H1 (cell line): ENCODE data around the gene CPLX1. TPM values are rescaled to one million over a fixed set of nuclear protein-coding genes. Genes with fewer than 3 reads are reported as not detected.

Experiments
- CTCF ChIA-PET: fragments of 300-600 bp; sonication (Branson Sonifier 250); formaldehyde crosslinking; loops from one replicate; lab custom pipeline; 2021; ENCODE audit not compliant: partially characterized antibody; lab: Charles Lee
- POLR2A ChIA-PET: fragments of 300-600 bp; sonication (Branson Sonifier 250); formaldehyde crosslinking; loops from one replicate; lab custom pipeline; 2021; ENCODE audit warnings: inconsistent platforms; ENCODE audit not compliant: partially characterized antibody; lab: Charles Lee
- DNase-seq, 2 experiments: peaks; one replicate each; pipeline versions ENCODE4 v3.0.0 to v3.0.0-alpha.2; 2010 to 2022; ENCODE audit warnings: low spot score in 2 of 2, low read depth in 1 of 2, mixed read lengths in 1 of 2
- FAIRE-seq: peaks from 2 replicates; lab custom pipeline; 2011; peaks lifted over from hg19 to GRCh38; lab: Jason Lieb, UNC
- H2AFZ ChIP-seq: 2 replicates; pipeline ENCODE4 v1.8.1; 2012; ENCODE audit warnings: low read length, inconsistent platforms
- H2AK5ac ChIP-seq: 2 replicates; pipeline ENCODE4 v1.6.1; 2013; ENCODE audit warnings: low read depth, low read length
- H2BK120ac ChIP-seq: replicated peaks from 2 replicates; pipeline ENCODE3; 2013; ENCODE audit warnings: low read depth, low read length, inconsistent platforms
- H2BK12ac ChIP-seq: 2 replicates; pipeline ENCODE4 v1.6.1; 2013; ENCODE audit warnings: low read depth, low read length
- H2BK15ac ChIP-seq: 2 replicates; pipeline ENCODE4 v1.6.1; 2013; ENCODE audit warnings: low read length
- H2BK20ac ChIP-seq: 2 replicates; pipeline ENCODE4 v1.6.1; 2013; ENCODE audit warnings: low read length
- H2BK5ac ChIP-seq: 2 replicates; pipeline ENCODE4 v1.6.1; 2013; ENCODE audit warnings: low read depth, low read length
- H3K14ac ChIP-seq: 2 replicates; pipeline ENCODE4 v1.6.1; 2013; ENCODE audit warnings: inconsistent platforms; ENCODE audit not compliant: insufficient read length
- H3K18ac ChIP-seq: 2 replicates; pipeline ENCODE4 v1.6.1; 2013; ENCODE audit warnings: low read length; ENCODE audit errors: extremely low read depth
- H3K23ac ChIP-seq: 2 replicates; pipeline ENCODE4 v1.6.1; 2013; ENCODE audit warnings: inconsistent platforms; ENCODE audit not compliant: insufficient read length
- H3K23me2 ChIP-seq: 2 replicates; pipeline ENCODE4 v1.6.1; 2013; ENCODE audit warnings: low read depth, low read length
- H3K27ac ChIP-seq: 2 replicates; pipeline ENCODE4 v1.6.1; 2011; ENCODE audit warnings: low read depth, low read length, inconsistent platforms
- H3K27me3 ChIP-seq, 4 experiments: replicated peaks in 1 of 4; 1 replicate in 1 of 4; 2 replicates in 3 of 4; pipeline versions ENCODE4 v1.6.1 to v1.8.1; 2011 to 2013; ENCODE audit warnings: low read length in 3 of 4, mild to moderate bottlenecking in 3 of 4, inconsistent platforms in 2 of 4, mixed read lengths in 2 of 4, moderate library complexity in 1 of 4; ENCODE audit not compliant: control insufficient read depth in 3 of 4, insufficient read depth in 3 of 4; ENCODE audit errors: extremely low read depth in 1 of 4
- H3K36me3 ChIP-seq, 4 experiments: 2 replicates each; pipeline versions ENCODE4 v1.6.1 to v1.8.1; 2011 to 2013; ENCODE audit warnings: mild to moderate bottlenecking in 4 of 4, low read length in 3 of 4, moderate library complexity in 2 of 4, control low read depth in 1 of 4, inconsistent platforms in 1 of 4; ENCODE audit not compliant: insufficient read depth in 4 of 4, control insufficient read depth in 2 of 4
- H3K4ac ChIP-seq: replicated peaks from 2 replicates; pipeline ENCODE3; 2013; ENCODE audit warnings: low read length, low read depth, mixed read lengths, inconsistent platforms; ENCODE audit not compliant: insufficient read length
- H3K4me1 ChIP-seq, 4 experiments: replicated peaks in 1 of 4; 1 replicate in 1 of 4; 2 replicates in 3 of 4; pipeline versions ENCODE4 v1.6.1 to v1.8.1; 2011 to 2013; ENCODE audit warnings: low read length in 3 of 4, inconsistent platforms in 2 of 4, mixed read lengths in 1 of 4; ENCODE audit not compliant: insufficient read depth in 4 of 4, control insufficient read depth in 3 of 4
- H3K4me2 ChIP-seq, 2 experiments: 2 replicates each; pipeline versions ENCODE4 v1.6.1 to v1.8.1; 2011 to 2013; ENCODE audit warnings: low read depth in 2 of 2, low read length in 2 of 2, control low read depth in 1 of 2, inconsistent platforms in 1 of 2, mild to moderate bottlenecking in 1 of 2; ENCODE audit not compliant: insufficient read depth in 1 of 2
- H3K4me3 ChIP-seq, 4 experiments: fragments of 200-600, 300-600 bp in 1 of 4; sonication (generic), shearing (Covaris generic), sonication (Bioruptor Twin) in 1 of 4; 2 replicates each; pipeline versions ENCODE4 v1.5.1 to v1.8.1; 2011 to 2016; ENCODE audit warnings: low read length in 4 of 4, low read depth in 3 of 4, control low read depth in 2 of 4, inconsistent platforms in 2 of 4, mild to moderate bottlenecking in 2 of 4, mixed read lengths in 1 of 4, moderate library complexity in 1 of 4; ENCODE audit not compliant: insufficient read depth in 2 of 4; ENCODE audit errors: extremely low read depth in 1 of 4
- H3K56ac ChIP-seq: replicated peaks from 2 replicates; pipeline ENCODE3; 2013; ENCODE audit warnings: low read depth, mild to moderate bottlenecking, mixed read lengths, low read length, inconsistent platforms; ENCODE audit not compliant: insufficient read length
- H3K79me1 ChIP-seq: 2 replicates; pipeline ENCODE4 v1.6.1; 2013; ENCODE audit warnings: low read depth, low read length, control low read depth
- H3K79me2 ChIP-seq, 2 experiments: 2 replicates each; pipeline versions ENCODE4 v1.6.1 to v1.8.1; 2012 to 2013; ENCODE audit warnings: low read length in 2 of 2, mild to moderate bottlenecking in 2 of 2, inconsistent platforms in 1 of 2; ENCODE audit not compliant: insufficient read depth in 2 of 2, control insufficient read depth in 1 of 2
- H3K9ac ChIP-seq, 4 experiments: replicated peaks in 1 of 4; 1 replicate in 1 of 4; 2 replicates in 3 of 4; pipeline versions ENCODE4 v1.6.1 to v1.8.1; 2011 to 2013; ENCODE audit warnings: low read depth in 3 of 4, low read length in 3 of 4, control low read depth in 2 of 4, mild to moderate bottlenecking in 2 of 4, moderate library complexity in 2 of 4, inconsistent platforms in 1 of 4; ENCODE audit errors: extremely low read depth in 1 of 4
- H3K9me3 ChIP-seq, 2 experiments: 2 replicates each; pipeline versions ENCODE4 v1.6.1 to v1.8.1; 2012 to 2013; ENCODE audit warnings: mild to moderate bottlenecking in 2 of 2, moderate library complexity in 2 of 2, control low read depth in 1 of 2, inconsistent platforms in 1 of 2, low read depth in 1 of 2, low read length in 1 of 2, mixed read lengths in 1 of 2; ENCODE audit not compliant: insufficient read depth in 2 of 2
- H4K20me1 ChIP-seq, 2 experiments: replicated peaks in 1 of 2; 2 replicates each; pipeline versions ENCODE3 to v1.8.1; 2011 to 2013; ENCODE audit warnings: inconsistent platforms in 2 of 2, low read length in 2 of 2, mild to moderate bottlenecking in 1 of 2; ENCODE audit not compliant: insufficient read depth in 2 of 2, control insufficient read depth in 1 of 2
- H4K5ac ChIP-seq: 2 replicates; pipeline ENCODE4 v1.6.1; 2013; ENCODE audit warnings: low read length, low read depth, mixed read lengths, inconsistent platforms; ENCODE audit not compliant: insufficient read length
- H4K8ac ChIP-seq: 2 replicates; pipeline ENCODE4 v1.8.0; 2013; ENCODE audit warnings: mild to moderate bottlenecking, moderate library complexity, low read length, inconsistent platforms; ENCODE audit not compliant: insufficient read depth; ENCODE audit errors: extremely low read depth
- H4K91ac ChIP-seq: replicated peaks from 2 replicates; pipeline ENCODE3; 2013; ENCODE audit warnings: low read length, mixed read lengths, inconsistent platforms; ENCODE audit not compliant: insufficient read length
- BCL11A ChIP-seq, 2 experiments: IDR thresholded peaks; one replicate each; pipeline ENCODE4 v1.6.1; 2011; ENCODE audit warnings: low read depth in 2 of 2, low read length in 2 of 2, mild to moderate bottlenecking in 2 of 2
- EP300 ChIP-seq, 2 experiments: IDR thresholded peaks; 1 replicate in 1 of 2; 2 replicates in 1 of 2; pipeline ENCODE4 v1.6.1; 2011 to 2012; ENCODE audit warnings: low read depth in 2 of 2, low read length in 2 of 2, mild to moderate bottlenecking in 2 of 2, borderline replicate concordance in 1 of 2, inconsistent platforms in 1 of 2, moderate library complexity in 1 of 2
- EZH2 ChIP-seq: fragments of 200-600 bp; sonication (generic); IDR thresholded peaks from 2 replicates; pipeline ENCODE4 v1.7.1; 2012; ENCODE audit warnings: low read depth, mild to moderate bottlenecking, moderate library complexity, low read length, inconsistent platforms; ENCODE audit not compliant: severe bottlenecking
- HDAC2 ChIP-seq, 2 experiments: fragments of 300-600 bp in 1 of 2; sonication (generic) in 1 of 2; IDR thresholded peaks; 2 replicates each; pipeline ENCODE4 v1.6.1; 2011 to 2012; ENCODE audit warnings: low read depth in 2 of 2, low read length in 2 of 2, mild to moderate bottlenecking in 2 of 2, moderate library complexity in 2 of 2, borderline replicate concordance in 1 of 2, inconsistent platforms in 1 of 2
- SP4 ChIP-seq: IDR thresholded peaks from 2 replicates; pipeline ENCODE4 v1.6.1; 2012; ENCODE audit warnings: low read length, inconsistent platforms
- TBP ChIP-seq: IDR thresholded peaks from 2 replicates; pipeline ENCODE4 v1.6.1; 2011; ENCODE audit warnings: low read depth, low read length, improper control_type of control experiment
- USF2 ChIP-seq: IDR thresholded peaks from 2 replicates; pipeline ENCODE4 v1.6.1; 2011; ENCODE audit warnings: low read length, improper control_type of control experiment
- WGBS, 2 experiments: shearing (Covaris generic) in 1 of 2; methylation state at CpG; one replicate each; pipeline versions ENCODE4 v1.1.6 to v1.1.7; 2013 to 2015; ENCODE audit warnings: low lambda C conversion rate in 2 of 2, mixed read lengths in 2 of 2, inconsistent platforms in 1 of 2, low coverage in 1 of 2, missing lambda C conversion rate in 1 of 2; ENCODE audit not compliant: insufficient replicate concordance in 2 of 2, insufficient coverage in 1 of 2, insufficient read length in 1 of 2; ENCODE audit errors: extremely low coverage in 1 of 2, missing lambda C conversion rate in 1 of 2; 5-methylcytosine and 5-hydroxymethylcytosine counted together
- polyA plus RNA-seq, 7 experiments: library from polyadenylated mRNA; depleted of rRNA in 3 of 7; stranded (reverse) in 5 of 7; unstranded in 2 of 7; fragments of >200 nt in 5 of 7; fragments of 200-250 nt in 2 of 7; gene quantifications; 1 replicate in 5 of 7; 2 replicates in 1 of 7; 4 replicates in 1 of 7; pipeline versions ENCODE4 v1.2.1 to v1.2.3, GENCODE V29; 2011 to 2013; ENCODE audit warnings: missing spikeins in 2 of 7, mixed read lengths in 2 of 7
- total RNA-seq: library from RNA; stranded (reverse); fragmentation: NEBNext Ultra II Directional; extraction: Animal tissue kit (Norgen Biotek cat#: 25700); gene quantifications from 2 replicates; pipeline ENCODE4 v1.2.1, GENCODE V29; 2021
- TF ChIP-seq, protein P1 (sequence below): IDR thresholded peaks from 2 replicates; pipeline ENCODE4 v1.6.1; 2012; ENCODE audit warnings: inconsistent platforms

The CPLX1 gene
- total and polyA plus RNA-seq, 2 of the 8 experiments (the other 6 are each of a cell fraction or from before 2014, with no cell fraction given): 0.32 to 0.56 TPM

DNA sequence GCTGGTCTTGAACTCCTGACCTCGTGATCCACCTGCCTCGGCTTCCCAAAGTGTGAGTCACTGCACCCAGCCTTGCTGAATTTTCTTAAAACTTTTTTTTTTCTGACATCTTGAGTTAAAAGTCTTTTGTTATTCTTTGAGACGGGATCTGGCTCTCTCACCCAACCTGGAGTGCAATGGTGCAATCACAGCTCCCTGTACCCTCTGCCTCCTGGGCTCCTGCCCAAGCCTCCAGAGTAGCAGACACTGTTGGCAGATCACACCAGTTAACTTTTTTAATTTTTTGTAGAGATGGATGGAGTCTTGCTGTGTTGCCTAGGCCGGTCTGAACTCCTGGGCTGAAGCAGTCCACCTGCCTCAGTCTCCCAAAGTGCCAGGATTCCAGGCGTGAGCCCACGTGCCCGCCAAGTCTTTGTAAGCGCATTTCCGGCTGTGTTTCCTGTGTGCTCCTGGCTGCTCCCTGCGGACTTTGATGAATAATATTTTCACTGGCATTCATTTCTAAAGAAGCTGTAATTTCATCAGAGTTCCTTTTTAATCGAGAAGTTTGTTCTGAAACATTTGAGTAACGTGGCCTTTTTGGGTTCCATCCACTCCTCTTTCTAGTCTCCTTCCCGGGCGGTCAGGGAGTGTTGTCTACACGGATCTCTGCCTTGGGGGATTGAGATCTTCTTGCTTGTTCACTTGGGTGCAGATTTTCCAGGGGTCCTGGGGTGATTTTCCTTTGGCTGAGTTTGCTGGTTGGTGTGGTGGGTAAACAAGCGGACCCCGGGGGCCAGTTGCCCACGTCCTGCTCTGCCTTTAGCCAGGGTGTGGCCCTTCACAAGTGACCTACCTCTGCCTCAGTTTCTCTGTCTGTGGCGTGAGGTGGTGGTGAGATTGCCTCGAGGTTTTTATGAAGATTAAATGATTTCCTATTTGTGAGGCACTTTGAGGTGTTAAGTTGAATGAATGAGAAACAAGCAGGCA lies 75.9 kb downstream of the CPLX1 start:
- ChIA-PET CTCF (no interaction called here), POLR2A (interaction anchor here (1.4 kb wide), 1 partner anchor 17 kb away, joined by 3 read pairs; no protein-coding TSS in a partner anchor)
- Histone ChIP-seq H3K23me2 (no peaks in the 10 kb centered on the region), H2AFZ (no peak overlapping the region), H3K4ac (no peak overlapping the region), H3K36me3 (peaks cover 0 to 11% (median 4%) of the 10 kb centered on the region in 4 experiments; a peak in 5 of 8 replicates), H3K4me2 (no peak overlapping the region), H4K8ac (no peak overlapping the region), H4K20me1 (peaks cover 9 to 14% of the 10 kb centered on the region in 2 experiments), H3K4me3 (no peak overlapping the region), H4K5ac (no peak overlapping the region), H3K9me3 (no peaks in the 10 kb centered on the region), H3K4me1 (no peaks in the 10 kb centered on the region), H2BK15ac (no peak overlapping the region), H3K27me3 (no peaks in the 10 kb centered on the region), H3K56ac (no peak overlapping the region), H2BK5ac (no peak overlapping the region), H3K79me1 (peaks cover 3% of the 10 kb centered on the region; the same call in 1 of the 2 replicates), H3K23ac (no peak overlapping the region), H3K79me2 (peaks cover 0 to 12% of the 10 kb centered on the region in 2 experiments; a peak in 1 of 4 replicates), H3K9ac (no peak overlapping the region), H2BK20ac (no peak overlapping the region), H3K18ac (no peak overlapping the region), H3K14ac (no peak overlapping the region), H2BK120ac (no peak overlapping the region), H2BK12ac (no peak overlapping the region), H3K27ac (no peak overlapping the region), H4K91ac (no peak overlapping the region), H2AK5ac (no peak overlapping the region)
- WGBS, 2 experiments: 93% methylated on average over 19 of the region's 20 CpGs; no CpG with 5 or more reads in 1 of the 2 experiments
- FAIRE-seq (no peak), DNase-seq (no peak)
- TF ChIP-seq BCL11A (IDR thresholded peaks at IDR 0.05; ENCODE audit: low read depth in 2 of 2, low read length in 2 of 2) (no peak), EP300 (IDR thresholded peaks at IDR 0.05; ENCODE audit: borderline replicate concordance in 1 of 2, low read depth in 2 of 2, low read length in 2 of 2) (no peak), EZH2 (no peak), USF2 (no peak), SP4 (no peak), HDAC2 (IDR thresholded peaks at IDR 0.05; ENCODE audit: borderline replicate concordance in 1 of 2, low read depth in 2 of 2, low read length in 2 of 2) (no peak), TBP (no peak)
- TF ChIP-seq, protein P1, sequence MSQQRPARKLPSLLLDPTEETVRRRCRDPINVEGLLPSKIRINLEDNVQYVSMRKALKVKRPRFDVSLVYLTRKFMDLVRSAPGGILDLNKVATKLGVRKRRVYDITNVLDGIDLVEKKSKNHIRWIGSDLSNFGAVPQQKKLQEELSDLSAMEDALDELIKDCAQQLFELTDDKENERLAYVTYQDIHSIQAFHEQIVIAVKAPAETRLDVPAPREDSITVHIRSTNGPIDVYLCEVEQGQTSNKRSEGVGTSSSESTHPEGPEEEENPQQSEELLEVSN: no peak
